ENCODE measurements around the gene PRSS33. TPM values are rescaled to one million over a fixed set of nuclear protein-coding genes. Genes with fewer than 3 reads are reported as not detected.

Gene PRSS33
- total RNA-seq, 2 donors from 2014 or later: not detected

- ATAC-seq: no peak
- no peak for DNase-seq
- intact Hi-C loops (cut with DNase I): no loop called here
These were observed 34.8 kb upstream of the PRSS33 start for GRCh38 chr16:2822158-2822495.

- no peak for ATAC-seq
- no peak for DNase-seq
- intact Hi-C loops (cut with DNase I): no loop called here
These were observed 34.3 kb upstream of the PRSS33 start for GRCh38 chr16:2821487-2822157.

- intact Hi-C loops (cut with DNase I): no loop called here
- ATAC-seq (no peak), DNase-seq (no peak)
These were observed 33.6 kb upstream of the PRSS33 start for GRCh38 chr16:2820836-2821486.

GRCh38 chr16:2819939-2820835 is 32.8 kb upstream of the PRSS33 start:
- intact Hi-C loops (cut with DNase I): no loop called here
- DNase-seq: no peak
- no peak for ATAC-seq

GRCh38 chr16:2819179-2819938 is 32.0 kb upstream of the PRSS33 start:
- ATAC-seq (no peak), DNase-seq (no peak)
- intact Hi-C loops (cut with DNase I): no loop called here

- intact Hi-C loops (cut with DNase I): no loop called here
- ATAC-seq (no peak), DNase-seq (no peak)
These were observed 31.0 kb upstream of the PRSS33 start for GRCh38 chr16:2818272-2818876.

- ATAC-seq (no peak), DNase-seq (no peak)
- intact Hi-C loops (cut with DNase I): no loop called here
These were observed 30.2 kb upstream of the PRSS33 start for GRCh38 chr16:2817340-2818271.

GRCh38 chr16:2816751-2817339 is 29.5 kb upstream of the PRSS33 start, which contains the start of gene PRSS21:
Gene PRSS21 (plus strand): TSS chr16:2817237. CDS start chr16:2817269, 32 bp downstream.
- intact Hi-C loops (cut with DNase I): no loop called here
- no peak for DNase-seq
- no peak for ATAC-seq

GRCh38 chr16:2815299-2815771 is 28.0 kb upstream of the PRSS33 start:
- intact Hi-C loops (cut with DNase I): no loop called here
- DNase-seq (no peak), ATAC-seq (no peak)

GRCh38 chr16:2814551-2815298 is 27.4 kb upstream of the PRSS33 start:
- DNase-seq (no peak), ATAC-seq (no peak)
- intact Hi-C loops (cut with DNase I): no loop called here

GRCh38 chr16:2813771-2814221 is 26.4 kb upstream of the PRSS33 start:
- intact Hi-C loops (cut with DNase I): no loop called here
- DNase-seq (no peak), ATAC-seq (no peak)

- no peak for ATAC-seq
These were observed 24.5 kb upstream of the PRSS33 start for GRCh38 chr16:2811703-2812471.

GRCh38 chr16:2810651-2811050 is 23.3 kb upstream of the PRSS33 start:
- no peak for DNase-seq
- no peak for ATAC-seq
- intact Hi-C loops (cut with DNase I): no loop called here

More at GRCh38 chr16:2811703-2812471, 24.5 kb upstream of the PRSS33 start:
- no peak for DNase-seq
- intact Hi-C loops (cut with DNase I): no loop called here

GRCh38 chr16:2809149-2809760 is 21.9 kb upstream of the PRSS33 start:
- ATAC-seq (no peak), DNase-seq (no peak)
- intact Hi-C loops (cut with DNase I): no loop called here

GRCh38 chr16:2808181-2808580 is 20.8 kb upstream of the PRSS33 start:
- intact Hi-C loops (cut with DNase I): no loop called here
- DNase-seq (no peak), ATAC-seq (no peak)
